Psoas muscle (tissue), 8 donors: ENCODE data around the gene AUTS2. TPM values are rescaled to one million over a fixed set of nuclear protein-coding genes. Genes with fewer than 3 reads are reported as not detected.
A peak's percentile ranks its signal among the peaks of the same experiment; 100 is the strongest.

Experiments
- ATAC-seq, 4 donors: fragments of 200-7000 bp; cut with Tn5 transposase; one replicate each; pipeline ENCODE4 v1.9.1; 2020; ENCODE audit warnings: moderate library complexity in 3 of 4, mild to moderate bottlenecking in 2 of 4
- DNase-seq, 2 donors: peaks; one replicate each; pipeline ENCODE4 v3.0.0-alpha.2; 2020
- H3K27ac ChIP-seq: fragments of 200-600 bp; one replicate; pipeline ENCODE4 v1.8.0; 2022
- H3K27me3 ChIP-seq, 3 donors: fragments of 200-600 bp in 1 of 3; one replicate each; pipeline versions ENCODE4 v1.6.1 to v1.8.0; 2013 to 2022; ENCODE audit warnings: low read length in 2 of 3, mild to moderate bottlenecking in 2 of 3, moderate library complexity in 1 of 3; ENCODE audit not compliant: insufficient read depth in 3 of 3
- H3K36me3 ChIP-seq, 2 donors: fragments of 200-600 bp in 1 of 2; one replicate each; pipeline versions ENCODE4 v1.6.1 to v1.8.0; 2013 to 2022; ENCODE audit warnings: low read depth in 1 of 2, mild to moderate bottlenecking in 1 of 2, moderate library complexity in 1 of 2; ENCODE audit not compliant: insufficient read depth in 1 of 2
- H3K4me1 ChIP-seq: fragments of 200-600 bp; one replicate; pipeline ENCODE4 v1.8.0; 2022
- H3K4me3 ChIP-seq: fragments of 200-600 bp; one replicate; pipeline ENCODE4 v1.8.0; 2022; ENCODE audit warnings: mild to moderate bottlenecking
- H3K9me3 ChIP-seq: fragments of 200-600 bp; one replicate; pipeline ENCODE4 v1.8.0; 2022
- WGBS, 3 donors: extraction: QIAGEN DNeasy Blood & Tissue Kit; methylation state at CpG; one replicate each; pipeline versions ENCODE4 v1.1.6 to v1.1.7; 2013; 5-methylcytosine and 5-hydroxymethylcytosine counted together
- intact Hi-C, 2 donors: fragments of 100-400 bp; cut with DNase I; formaldehyde crosslinking; loops; one replicate each; pipeline versions ENCODE4 v1.11.0 to v1.14.2; 2022
- polyA plus RNA-seq, 3 donors: library from polyadenylated mRNA; stranded (reverse); fragments of 200-250 nt; gene quantifications; one replicate each; pipeline ENCODE4 v1.2.3, GENCODE V29; 2013
- total RNA-seq, 4 donors: library from RNA; stranded (reverse); fragmentation: NEBNext Ultra II Directional in 2 of 4; extraction: Animal tissue kit (Norgen Biotek cat#: 25700) in 2 of 4; gene quantifications; one replicate each; pipeline versions ENCODE4 v1.2.1 to v1.2.4, GENCODE V29; 2021 to 2023
- TF ChIP-seq, protein P1 (sequence below): fragments of 200-600 bp; IDR thresholded peaks from one replicate; pipeline ENCODE4 v1.8.0; 2022; ENCODE audit warnings: antibody characterized with exemption
- donor health status: healthy with polysubstance abuse.
- donor health status: DM: no; HTN: no; CAD: no; lungs with moderate emphysema.
- donor health status: Bipolar disorder and iron deficiency.
- donor health status: healthy.
- donor health status: DM: yes; HTN: yes; CAD: no.
- donor health status: DM: no; HTN: no; CAD: no.
- donor health status: DM: no; HTN: no; CAD: no.
- donor health status: DM: yes; HTN: yes; CAD: no.

The AUTS2 gene
- total and polyA plus RNA-seq, 7 donors: 5.0 to 33.5 (median 14.3) TPM

DNA sequence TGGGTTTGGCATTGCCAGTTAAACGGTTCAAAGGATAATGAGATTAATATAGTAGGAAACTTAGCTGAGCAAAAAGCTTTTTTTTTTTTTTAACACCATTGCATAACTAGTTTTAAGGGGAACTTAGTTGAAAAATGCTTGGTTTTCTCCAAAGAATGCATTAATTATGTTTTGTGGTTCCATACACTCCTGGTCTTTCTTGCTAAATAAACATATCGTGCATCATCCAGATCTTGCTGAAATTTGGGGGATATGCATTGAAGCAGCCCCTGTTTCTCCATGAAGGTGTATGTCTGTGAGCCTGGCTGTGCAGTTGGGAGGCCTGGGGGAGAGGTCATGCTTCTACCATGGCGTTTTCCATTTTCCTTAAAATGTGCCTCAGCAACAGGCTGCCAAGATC, 975.4 kb downstream of the AUTS2 start:
- H3K4me1 ChIP-seq: peaks cover 14% of the 10 kb centered on the region
- DNase-seq (no peak), ATAC-seq (no peak)
- no peaks in the 10 kb centered on the region for H3K9me3 ChIP-seq
- H3K4me3 ChIP-seq: no peak overlapping the region
- no peak overlapping the region for H3K27ac ChIP-seq
- intact Hi-C loops: loop anchor here in 1 of 2 donors (5.0 kb wide), 1 partner anchor 119 kb away; no protein-coding TSS in a partner anchor
- no peaks in the 10 kb centered on the region for H3K27me3 ChIP-seq
- WGBS, 3 donors: 63 to 81% (median 69%) methylated on average over 3 of the region's 3 CpGs
- TF ChIP-seq, protein P1, sequence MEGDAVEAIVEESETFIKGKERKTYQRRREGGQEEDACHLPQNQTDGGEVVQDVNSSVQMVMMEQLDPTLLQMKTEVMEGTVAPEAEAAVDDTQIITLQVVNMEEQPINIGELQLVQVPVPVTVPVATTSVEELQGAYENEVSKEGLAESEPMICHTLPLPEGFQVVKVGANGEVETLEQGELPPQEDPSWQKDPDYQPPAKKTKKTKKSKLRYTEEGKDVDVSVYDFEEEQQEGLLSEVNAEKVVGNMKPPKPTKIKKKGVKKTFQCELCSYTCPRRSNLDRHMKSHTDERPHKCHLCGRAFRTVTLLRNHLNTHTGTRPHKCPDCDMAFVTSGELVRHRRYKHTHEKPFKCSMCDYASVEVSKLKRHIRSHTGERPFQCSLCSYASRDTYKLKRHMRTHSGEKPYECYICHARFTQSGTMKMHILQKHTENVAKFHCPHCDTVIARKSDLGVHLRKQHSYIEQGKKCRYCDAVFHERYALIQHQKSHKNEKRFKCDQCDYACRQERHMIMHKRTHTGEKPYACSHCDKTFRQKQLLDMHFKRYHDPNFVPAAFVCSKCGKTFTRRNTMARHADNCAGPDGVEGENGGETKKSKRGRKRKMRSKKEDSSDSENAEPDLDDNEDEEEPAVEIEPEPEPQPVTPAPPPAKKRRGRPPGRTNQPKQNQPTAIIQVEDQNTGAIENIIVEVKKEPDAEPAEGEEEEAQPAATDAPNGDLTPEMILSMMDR: no peak
- H3K36me3 ChIP-seq: no peaks in the 10 kb centered on the region

DNA sequence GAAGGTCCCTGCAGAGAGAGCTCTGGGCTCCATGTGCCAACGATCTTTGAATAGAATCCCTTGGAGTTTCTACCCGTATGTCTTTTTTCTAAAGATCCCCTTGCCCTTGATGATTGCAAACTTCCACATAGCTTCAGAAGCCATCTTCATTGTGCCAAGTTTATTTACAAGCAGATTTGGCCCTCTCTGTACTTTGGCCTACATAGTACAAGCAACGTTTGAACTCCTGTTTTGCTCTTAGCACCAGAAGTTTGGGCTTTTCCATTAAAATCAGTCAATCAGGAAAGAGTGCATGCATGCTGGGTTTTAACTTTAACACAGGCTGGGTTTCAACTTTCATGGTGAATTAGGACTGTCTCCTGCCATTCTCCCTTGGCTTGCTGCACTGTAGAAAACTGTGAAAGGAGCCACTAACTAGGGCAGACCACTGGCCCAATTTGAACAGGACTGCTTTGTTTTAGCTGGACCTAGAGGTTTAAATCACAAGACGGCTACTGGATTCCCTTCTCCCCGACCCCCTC, 976.1 kb downstream of the AUTS2 start:
- WGBS, 3 donors: 57 to 77% (median 65%) methylated on average over 5 of the region's 5 CpGs
- Histone ChIP-seq H3K27me3 (no peaks in the 10 kb centered on the region), H3K27ac (no peak overlapping the region), H3K4me3 (no peak overlapping the region), H3K36me3 (no peaks in the 10 kb centered on the region), H3K4me1 (peaks cover 8% of the 10 kb centered on the region), H3K9me3 (no peaks in the 10 kb centered on the region)
- intact Hi-C loops: loop anchor here in 1 of 2 donors (5.0 kb wide), 1 partner anchor 118 kb away; no protein-coding TSS in a partner anchor
- ATAC-seq (no peak), DNase-seq (no peak)
- TF ChIP-seq, protein P1: no peak

DNA sequence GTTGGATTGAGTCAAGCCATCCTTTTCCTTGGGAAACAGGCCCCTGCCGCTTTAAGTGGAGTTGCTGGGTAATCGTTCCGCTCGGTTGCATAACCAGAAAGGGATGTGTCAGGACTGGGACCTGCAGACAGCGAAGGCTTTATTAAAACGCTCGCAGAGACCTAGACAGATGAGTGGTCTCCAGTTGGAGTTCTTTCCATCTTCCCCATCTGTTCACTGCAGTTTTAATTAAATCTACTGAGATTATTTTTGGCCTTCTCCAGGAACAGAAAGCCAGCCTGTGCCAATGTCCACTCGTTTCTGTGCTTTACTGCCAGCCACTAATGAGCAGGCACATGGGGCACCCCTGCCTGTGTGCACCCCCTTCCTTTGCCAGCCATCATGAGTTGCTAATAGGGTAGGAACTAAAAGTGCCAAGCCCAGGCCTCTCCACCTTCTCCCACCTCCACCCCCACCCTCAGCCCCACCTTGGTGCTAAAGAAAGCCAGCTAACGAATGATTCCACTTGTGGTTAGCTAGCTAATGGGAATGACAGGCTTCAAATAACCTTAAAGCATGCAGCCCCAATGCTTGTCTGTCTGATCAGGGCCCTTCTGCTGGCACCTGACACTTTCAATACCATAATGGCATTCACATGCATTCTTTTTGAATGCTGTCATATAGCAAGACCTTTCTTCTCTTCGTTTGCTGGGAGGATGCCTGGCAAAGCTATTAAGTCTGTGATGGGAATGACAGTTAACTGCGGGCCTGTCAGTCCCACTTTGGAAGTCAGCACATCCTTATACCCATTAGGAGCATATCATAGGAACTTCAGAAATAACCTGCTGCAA, 976.9 kb downstream of the AUTS2 start:
- no peak overlapping the region for H3K27ac ChIP-seq
- H3K4me3 ChIP-seq: no peak overlapping the region
- TF ChIP-seq, protein P1: no peak
- peaks cover 2% of the 10 kb centered on the region for H3K4me1 ChIP-seq
- no peaks in the 10 kb centered on the region for H3K36me3 ChIP-seq
- peak in 2 of 4 donors; percentile 49 to 53 for ATAC-seq
- intact Hi-C loops: loop anchor here in 1 of 2 donors (5.0 kb wide), 1 partner anchor 117 kb away; no protein-coding TSS in a partner anchor
- DNase-seq: no peak
- no peaks in the 10 kb centered on the region for H3K27me3 ChIP-seq
- H3K9me3 ChIP-seq: no peaks in the 10 kb centered on the region
- WGBS, 3 donors: 50 to 72% (median 57%) methylated on average over 11 of the region's 11 CpGs

DNA sequence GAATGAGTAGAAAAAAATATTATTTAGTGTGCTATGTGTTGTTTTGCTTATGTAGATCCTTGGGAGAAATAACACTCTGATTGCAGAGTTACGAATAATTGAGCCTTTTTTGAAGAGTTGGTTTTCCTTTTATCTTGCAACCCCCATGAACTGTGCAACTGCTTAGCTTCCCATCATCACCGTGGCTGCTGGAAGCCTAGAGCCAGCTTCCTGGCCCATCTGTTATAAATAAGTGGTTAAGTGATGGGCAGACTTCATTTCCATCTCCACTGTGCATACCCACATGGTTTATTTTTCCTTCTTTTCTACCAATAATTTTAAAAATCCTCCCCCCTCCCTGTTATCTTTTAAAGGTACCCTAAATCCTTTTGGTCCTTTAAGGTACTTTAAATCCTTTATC, 978.8 kb downstream of the AUTS2 start:
- intact Hi-C loops: no loop called here
- H3K27ac ChIP-seq: no peak overlapping the region
- DNase-seq (no peak), ATAC-seq (no peak)
- WGBS, 3 donors: 44 to 98% (median 89%) methylated on average over 2 of the region's 2 CpGs
- H3K36me3 ChIP-seq: no peaks in the 10 kb centered on the region
- TF ChIP-seq, protein P1: no peak
- no peak overlapping the region for H3K4me3 ChIP-seq
- H3K4me1 ChIP-seq: no peaks in the 10 kb centered on the region
- H3K27me3 ChIP-seq: no peaks in the 10 kb centered on the region
- no peaks in the 10 kb centered on the region for H3K9me3 ChIP-seq
